H1 (cell line): Measurements from ENCODE around the gene MTHFD1. TPM values are rescaled to one million over a fixed set of nuclear protein-coding genes. Genes with fewer than 3 reads are reported as not detected.
A peak's percentile ranks its signal among the peaks of the same experiment; 100 is the strongest.

Source experiments
- CTCF ChIA-PET: fragments of 300-600 bp; sonication (Branson Sonifier 250); formaldehyde crosslinking; loops from one replicate; lab custom pipeline; 2021; ENCODE audit not compliant: partially characterized antibody; lab: Charles Lee
- POLR2A ChIA-PET: fragments of 300-600 bp; sonication (Branson Sonifier 250); formaldehyde crosslinking; loops from one replicate; lab custom pipeline; 2021; ENCODE audit warnings: inconsistent platforms; ENCODE audit not compliant: partially characterized antibody; lab: Charles Lee
- DNase-seq, 2 experiments: peaks; one replicate each; pipeline versions ENCODE4 v3.0.0 to v3.0.0-alpha.2; 2010 to 2022; ENCODE audit warnings: low spot score in 2 of 2, low read depth in 1 of 2, mixed read lengths in 1 of 2
- FAIRE-seq: peaks from 2 replicates; lab custom pipeline; 2011; peaks lifted over from hg19 to GRCh38; lab: Jason Lieb, UNC
- H2AFZ ChIP-seq: 2 replicates; pipeline ENCODE4 v1.8.1; 2012; ENCODE audit warnings: low read length, inconsistent platforms
- H2AK5ac ChIP-seq: 2 replicates; pipeline ENCODE4 v1.6.1; 2013; ENCODE audit warnings: low read depth, low read length
- H2BK120ac ChIP-seq: replicated peaks from 2 replicates; pipeline ENCODE3; 2013; ENCODE audit warnings: low read depth, low read length, inconsistent platforms
- H2BK12ac ChIP-seq: 2 replicates; pipeline ENCODE4 v1.6.1; 2013; ENCODE audit warnings: low read depth, low read length
- H2BK15ac ChIP-seq: 2 replicates; pipeline ENCODE4 v1.6.1; 2013; ENCODE audit warnings: low read length
- H2BK20ac ChIP-seq: 2 replicates; pipeline ENCODE4 v1.6.1; 2013; ENCODE audit warnings: low read length
- H2BK5ac ChIP-seq: 2 replicates; pipeline ENCODE4 v1.6.1; 2013; ENCODE audit warnings: low read depth, low read length
- H3K14ac ChIP-seq: 2 replicates; pipeline ENCODE4 v1.6.1; 2013; ENCODE audit warnings: inconsistent platforms; ENCODE audit not compliant: insufficient read length
- H3K18ac ChIP-seq: 2 replicates; pipeline ENCODE4 v1.6.1; 2013; ENCODE audit warnings: low read length; ENCODE audit errors: extremely low read depth
- H3K23ac ChIP-seq: 2 replicates; pipeline ENCODE4 v1.6.1; 2013; ENCODE audit warnings: inconsistent platforms; ENCODE audit not compliant: insufficient read length
- H3K23me2 ChIP-seq: 2 replicates; pipeline ENCODE4 v1.6.1; 2013; ENCODE audit warnings: low read depth, low read length
- H3K27ac ChIP-seq: 2 replicates; pipeline ENCODE4 v1.6.1; 2011; ENCODE audit warnings: low read depth, low read length, inconsistent platforms
- H3K27me3 ChIP-seq, 4 experiments: replicated peaks in 1 of 4; 1 replicate in 1 of 4; 2 replicates in 3 of 4; pipeline versions ENCODE4 v1.6.1 to v1.8.1; 2011 to 2013; ENCODE audit warnings: low read length in 3 of 4, mild to moderate bottlenecking in 3 of 4, inconsistent platforms in 2 of 4, mixed read lengths in 2 of 4, moderate library complexity in 1 of 4; ENCODE audit not compliant: control insufficient read depth in 3 of 4, insufficient read depth in 3 of 4; ENCODE audit errors: extremely low read depth in 1 of 4
- H3K36me3 ChIP-seq, 4 experiments: 2 replicates each; pipeline versions ENCODE4 v1.6.1 to v1.8.1; 2011 to 2013; ENCODE audit warnings: mild to moderate bottlenecking in 4 of 4, low read length in 3 of 4, moderate library complexity in 2 of 4, control low read depth in 1 of 4, inconsistent platforms in 1 of 4; ENCODE audit not compliant: insufficient read depth in 4 of 4, control insufficient read depth in 2 of 4
- H3K4ac ChIP-seq: replicated peaks from 2 replicates; pipeline ENCODE3; 2013; ENCODE audit warnings: low read length, low read depth, mixed read lengths, inconsistent platforms; ENCODE audit not compliant: insufficient read length
- H3K4me1 ChIP-seq, 4 experiments: replicated peaks in 1 of 4; 1 replicate in 1 of 4; 2 replicates in 3 of 4; pipeline versions ENCODE4 v1.6.1 to v1.8.1; 2011 to 2013; ENCODE audit warnings: low read length in 3 of 4, inconsistent platforms in 2 of 4, mixed read lengths in 1 of 4; ENCODE audit not compliant: insufficient read depth in 4 of 4, control insufficient read depth in 3 of 4
- H3K4me2 ChIP-seq, 2 experiments: 2 replicates each; pipeline versions ENCODE4 v1.6.1 to v1.8.1; 2011 to 2013; ENCODE audit warnings: low read depth in 2 of 2, low read length in 2 of 2, control low read depth in 1 of 2, inconsistent platforms in 1 of 2, mild to moderate bottlenecking in 1 of 2; ENCODE audit not compliant: insufficient read depth in 1 of 2
- H3K4me3 ChIP-seq, 4 experiments: fragments of 200-600, 300-600 bp in 1 of 4; sonication (generic), shearing (Covaris generic), sonication (Bioruptor Twin) in 1 of 4; 2 replicates each; pipeline versions ENCODE4 v1.5.1 to v1.8.1; 2011 to 2016; ENCODE audit warnings: low read length in 4 of 4, low read depth in 3 of 4, control low read depth in 2 of 4, inconsistent platforms in 2 of 4, mild to moderate bottlenecking in 2 of 4, mixed read lengths in 1 of 4, moderate library complexity in 1 of 4; ENCODE audit not compliant: insufficient read depth in 2 of 4; ENCODE audit errors: extremely low read depth in 1 of 4
- H3K56ac ChIP-seq: replicated peaks from 2 replicates; pipeline ENCODE3; 2013; ENCODE audit warnings: low read depth, mild to moderate bottlenecking, mixed read lengths, low read length, inconsistent platforms; ENCODE audit not compliant: insufficient read length
- H3K79me1 ChIP-seq: 2 replicates; pipeline ENCODE4 v1.6.1; 2013; ENCODE audit warnings: low read depth, low read length, control low read depth
- H3K79me2 ChIP-seq, 2 experiments: 2 replicates each; pipeline versions ENCODE4 v1.6.1 to v1.8.1; 2012 to 2013; ENCODE audit warnings: low read length in 2 of 2, mild to moderate bottlenecking in 2 of 2, inconsistent platforms in 1 of 2; ENCODE audit not compliant: insufficient read depth in 2 of 2, control insufficient read depth in 1 of 2
- H3K9ac ChIP-seq, 4 experiments: replicated peaks in 1 of 4; 1 replicate in 1 of 4; 2 replicates in 3 of 4; pipeline versions ENCODE4 v1.6.1 to v1.8.1; 2011 to 2013; ENCODE audit warnings: low read depth in 3 of 4, low read length in 3 of 4, control low read depth in 2 of 4, mild to moderate bottlenecking in 2 of 4, moderate library complexity in 2 of 4, inconsistent platforms in 1 of 4; ENCODE audit errors: extremely low read depth in 1 of 4
- H3K9me3 ChIP-seq, 2 experiments: 2 replicates each; pipeline versions ENCODE4 v1.6.1 to v1.8.1; 2012 to 2013; ENCODE audit warnings: mild to moderate bottlenecking in 2 of 2, moderate library complexity in 2 of 2, control low read depth in 1 of 2, inconsistent platforms in 1 of 2, low read depth in 1 of 2, low read length in 1 of 2, mixed read lengths in 1 of 2; ENCODE audit not compliant: insufficient read depth in 2 of 2
- H4K20me1 ChIP-seq, 2 experiments: replicated peaks in 1 of 2; 2 replicates each; pipeline versions ENCODE3 to v1.8.1; 2011 to 2013; ENCODE audit warnings: inconsistent platforms in 2 of 2, low read length in 2 of 2, mild to moderate bottlenecking in 1 of 2; ENCODE audit not compliant: insufficient read depth in 2 of 2, control insufficient read depth in 1 of 2
- H4K5ac ChIP-seq: 2 replicates; pipeline ENCODE4 v1.6.1; 2013; ENCODE audit warnings: low read length, low read depth, mixed read lengths, inconsistent platforms; ENCODE audit not compliant: insufficient read length
- H4K8ac ChIP-seq: 2 replicates; pipeline ENCODE4 v1.8.0; 2013; ENCODE audit warnings: mild to moderate bottlenecking, moderate library complexity, low read length, inconsistent platforms; ENCODE audit not compliant: insufficient read depth; ENCODE audit errors: extremely low read depth
- H4K91ac ChIP-seq: replicated peaks from 2 replicates; pipeline ENCODE3; 2013; ENCODE audit warnings: low read length, mixed read lengths, inconsistent platforms; ENCODE audit not compliant: insufficient read length
- ASH2L ChIP-seq: fragments of 200-600, 300-600 bp; sonication (generic); IDR thresholded peaks from one replicate; pipeline ENCODE4 v1.7.1; 2017; ENCODE audit warnings: low read length
- EP300 ChIP-seq, 2 experiments: IDR thresholded peaks; 1 replicate in 1 of 2; 2 replicates in 1 of 2; pipeline ENCODE4 v1.6.1; 2011 to 2012; ENCODE audit warnings: low read depth in 2 of 2, low read length in 2 of 2, mild to moderate bottlenecking in 2 of 2, borderline replicate concordance in 1 of 2, inconsistent platforms in 1 of 2, moderate library complexity in 1 of 2
- JUN ChIP-seq: IDR thresholded peaks from 2 replicates; pipeline ENCODE4 v1.6.1; 2011; ENCODE audit warnings: low read depth, mild to moderate bottlenecking, improper control_type of control experiment, low read length
- SP1 ChIP-seq: IDR thresholded peaks from 2 replicates; pipeline ENCODE4 v1.6.1; 2011; ENCODE audit warnings: low read depth, low read length
- SUZ12 ChIP-seq: fragments of 200-600 bp; sonication (generic); IDR thresholded peaks from 2 replicates; pipeline ENCODE4 v1.6.1; 2012; ENCODE audit warnings: mild to moderate bottlenecking, inconsistent platforms, low read length, moderate library complexity, mixed read lengths
- WGBS, 2 experiments: shearing (Covaris generic) in 1 of 2; methylation state at CpG; one replicate each; pipeline versions ENCODE4 v1.1.6 to v1.1.7; 2013 to 2015; ENCODE audit warnings: low lambda C conversion rate in 2 of 2, mixed read lengths in 2 of 2, inconsistent platforms in 1 of 2, low coverage in 1 of 2, missing lambda C conversion rate in 1 of 2; ENCODE audit not compliant: insufficient replicate concordance in 2 of 2, insufficient coverage in 1 of 2, insufficient read length in 1 of 2; ENCODE audit errors: extremely low coverage in 1 of 2, missing lambda C conversion rate in 1 of 2; 5-methylcytosine and 5-hydroxymethylcytosine counted together
- polyA plus RNA-seq, 7 experiments: library from polyadenylated mRNA; depleted of rRNA in 3 of 7; stranded (reverse) in 5 of 7; unstranded in 2 of 7; fragments of >200 nt in 5 of 7; fragments of 200-250 nt in 2 of 7; gene quantifications; 1 replicate in 5 of 7; 2 replicates in 1 of 7; 4 replicates in 1 of 7; pipeline versions ENCODE4 v1.2.1 to v1.2.3, GENCODE V29; 2011 to 2013; ENCODE audit warnings: missing spikeins in 2 of 7, mixed read lengths in 2 of 7
- total RNA-seq: library from RNA; stranded (reverse); fragmentation: NEBNext Ultra II Directional; extraction: Animal tissue kit (Norgen Biotek cat#: 25700); gene quantifications from 2 replicates; pipeline ENCODE4 v1.2.1, GENCODE V29; 2021

The MTHFD1 gene
- total and polyA plus RNA-seq, 2 of the 8 experiments (the other 6 are each of a cell fraction or from before 2014, with no cell fraction given) = 79.7 to 332 TPM

DNA sequence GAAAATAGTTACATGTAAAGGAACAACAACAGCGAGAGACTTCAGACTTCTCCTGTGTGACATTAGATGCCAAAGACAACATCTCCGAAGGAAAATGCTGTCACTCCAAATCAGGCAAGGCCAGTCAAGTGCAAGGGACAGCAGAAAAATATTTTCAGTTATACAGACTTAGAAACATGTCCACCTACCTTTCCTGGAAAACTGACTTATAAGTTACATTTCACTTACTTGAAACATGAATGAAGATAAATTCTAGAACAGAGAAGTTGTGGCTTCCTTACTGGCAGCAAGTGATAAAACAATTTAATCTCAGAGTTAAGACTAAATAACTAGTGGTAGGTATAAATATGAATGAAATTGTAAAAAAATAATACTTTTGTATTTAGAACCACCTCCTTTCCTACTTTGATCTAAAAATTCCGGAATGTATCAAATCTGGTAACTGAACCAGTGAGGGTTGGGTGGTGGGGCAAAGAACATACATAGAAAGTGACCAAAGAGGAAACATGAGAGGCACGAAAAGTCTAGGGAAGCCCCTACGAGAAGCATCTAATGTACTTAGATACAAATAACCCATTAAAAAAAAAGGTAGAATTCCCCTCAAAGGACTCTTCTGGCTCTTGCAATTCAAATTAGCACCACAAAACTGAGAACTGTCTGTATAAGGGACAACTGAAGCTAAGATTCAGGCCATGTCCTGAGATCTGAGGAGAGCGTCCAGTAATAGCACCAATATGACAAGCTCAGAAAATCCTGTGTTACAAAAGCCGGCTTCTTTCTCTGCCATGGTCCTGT is 21.2 kb downstream of the MTHFD1 start:
- CTCF ChIA-PET = interaction anchor here (0.6 to 1.5 kb wide), 4 partner anchors 19 to 61 kb away, joined by 3 to 5 read pairs (median 3); no protein-coding TSS in a partner anchor
- H3K9ac ChIP-seq = peak overlapping the region in 1 of 4 experiments; percentile 13; a peak in 1 of 7 replicates
- H3K27me3 ChIP-seq = no peaks in the 10 kb centered on the region
- peaks cover 0 to 51% of the 10 kb centered on the region in 2 experiments; a peak in 3 of 4 replicates for H3K79me2 ChIP-seq
- no peak overlapping the region for H2AK5ac ChIP-seq
- no peak overlapping the region for H2BK15ac ChIP-seq
- no peak overlapping the region for H3K4me3 ChIP-seq
- H4K8ac ChIP-seq = no peak overlapping the region
- H3K23me2 ChIP-seq = no peaks in the 10 kb centered on the region
- no peak overlapping the region for H2BK20ac ChIP-seq
- H4K5ac ChIP-seq = no peak overlapping the region
- H3K18ac ChIP-seq = no peak overlapping the region
- no peak overlapping the region for H3K27ac ChIP-seq
- no peak overlapping the region for H4K91ac ChIP-seq
- H3K4me2 ChIP-seq = no peak overlapping the region
- DNase-seq (no peak), FAIRE-seq (no peak)
- H3K23ac ChIP-seq = no peak overlapping the region
- no peak overlapping the region for H2BK12ac ChIP-seq
- WGBS, 2 experiments = 88% methylated on average over 7 of the region's 7 CpGs; no CpG with 5 or more reads in 1 of the 2 experiments
- H4K20me1 ChIP-seq = peaks cover 0 to 3% of the 10 kb centered on the region in 2 experiments
- H2AFZ ChIP-seq = no peak overlapping the region
- no peak overlapping the region for H3K14ac ChIP-seq
- H2BK5ac ChIP-seq = no peak overlapping the region
- POLR2A ChIA-PET = interaction anchor here (0.9 to 1.3 kb wide), 2 partner anchors 9 to 22 kb away, joined by 3 to 4 read pairs; no protein-coding TSS in a partner anchor
- H3K56ac ChIP-seq = no peak overlapping the region
- H3K79me1 ChIP-seq = peaks cover 4% of the 10 kb centered on the region; the same call in 1 of the 2 replicates
- no peak overlapping the region for H3K4ac ChIP-seq
- H2BK120ac ChIP-seq = no peak overlapping the region
- peaks cover 0 to 3% (median 0%) of the 10 kb centered on the region in 4 experiments; a peak in 2 of 7 replicates for H3K4me1 ChIP-seq
- H3K9me3 ChIP-seq = no peaks in the 10 kb centered on the region
- H3K36me3 ChIP-seq = peaks cover 4 to 43% (median 20%) of the 10 kb centered on the region in 4 experiments; a peak in 6 of 8 replicates
- TF ChIP-seq ASH2L (no peak), JUN (no peak), SP1 (no peak), SUZ12 (no peak), EP300 (IDR thresholded peaks at IDR 0.05; ENCODE audit: borderline replicate concordance in 1 of 2, low read depth in 2 of 2, low read length in 2 of 2) (no peak)
